ENCODE results near the gene SPATC1L.

- TF ChIP-seq CTCF (conservative IDR thresholded peaks at IDR 0.05; ENCODE audit: low read length) (no peak), EZH2phosphoT487 (IDR thresholded peaks at IDR 0.05; ENCODE audit: borderline replicate concordance, low read depth, low read length) (no peak)
These were observed 24.9 kb downstream of the SPATC1L start for GRCh38 chr21:46159390-46159789.

Data from OCI-LY7 (cell line).